ENCODE measurements around the gene DTX4.

The DTX4 gene

GRCh38 chr11:59214141-59214893 lies 42.4 kb downstream of the DTX4 start:
- no peak for DNase-seq
- no peaks in the 10 kb centered on the region for H4K20me1 ChIP-seq (ENCODE audit: insufficient read depth, low read length)
- H3K4me3 ChIP-seq (ENCODE audit: low read depth in 1 of 2, low read length in 2 of 2) = no peak overlapping the region
- no peak overlapping the region for H3K4me2 ChIP-seq (ENCODE audit: insufficient read depth, low read length)
- no peaks in the 10 kb centered on the region for H3K9me3 ChIP-seq (ENCODE audit: insufficient read depth, low read length, severe bottlenecking)
- H3K27ac ChIP-seq (ENCODE audit: low read length) = no peak overlapping the region
- H3K9ac ChIP-seq (ENCODE audit: low read depth, low read length) = no peak overlapping the region
- no peak overlapping the region for H2AFZ ChIP-seq (ENCODE audit: low read depth, low read length)
- no peaks in the 10 kb centered on the region for H3K79me2 ChIP-seq (ENCODE audit: insufficient read depth, low read length)
- no peak for ATAC-seq (ENCODE audit: insufficient read depth, low read depth)
- H3K27me3 ChIP-seq (ENCODE audit: insufficient read depth, low read length, poor library complexity) = no peaks in the 10 kb centered on the region
- H3K4me1 ChIP-seq (ENCODE audit: insufficient read depth, low read length) = peaks cover 9% of the 10 kb centered on the region
- no peaks in the 10 kb centered on the region for H3K36me3 ChIP-seq (ENCODE audit: insufficient read depth, low read length)
- TF ChIP-seq CTCF (IDR thresholded peaks at IDR 0.05; ENCODE audit: borderline replicate concordance, extremely low read depth, low read length, poor library complexity, severe bottlenecking) (no peak), EZH2 (IDR thresholded peaks at IDR 0.05; ENCODE audit: borderline replicate concordance, low read depth, low read length, severe bottlenecking) (no peak)

- H3K9ac ChIP-seq (ENCODE audit: low read depth, low read length) = no peak overlapping the region
- ATAC-seq (ENCODE audit: insufficient read depth, low read depth) (peak; percentile 47; the same call in 1 of the 3 replicates), DNase-seq (peak; percentile 13)
- H4K20me1 ChIP-seq (ENCODE audit: insufficient read depth, low read length) = no peaks in the 10 kb centered on the region
- no peak for TF ChIP-seq CTCF (IDR thresholded peaks at IDR 0.05; ENCODE audit: borderline replicate concordance, extremely low read depth, low read length, poor library complexity, severe bottlenecking)
- no peak for TF ChIP-seq EZH2 (IDR thresholded peaks at IDR 0.05; ENCODE audit: borderline replicate concordance, low read depth, low read length, severe bottlenecking)
- H3K4me3 ChIP-seq (ENCODE audit: low read depth in 1 of 2, low read length in 2 of 2) = no peak overlapping the region
- H3K9me3 ChIP-seq (ENCODE audit: insufficient read depth, low read length, severe bottlenecking) = no peaks in the 10 kb centered on the region
- H3K36me3 ChIP-seq (ENCODE audit: insufficient read depth, low read length) = no peaks in the 10 kb centered on the region
- peaks cover 9% of the 10 kb centered on the region for H3K4me1 ChIP-seq (ENCODE audit: insufficient read depth, low read length)
- no peak overlapping the region for H3K27ac ChIP-seq (ENCODE audit: low read length)
- no peak overlapping the region for H3K4me2 ChIP-seq (ENCODE audit: insufficient read depth, low read length)
- peak overlapping the region; percentile 24; the same call in 1 of the 2 replicates for H2AFZ ChIP-seq (ENCODE audit: low read depth, low read length)
- H3K27me3 ChIP-seq (ENCODE audit: insufficient read depth, low read length, poor library complexity) = no peaks in the 10 kb centered on the region
- no peaks in the 10 kb centered on the region for H3K79me2 ChIP-seq (ENCODE audit: insufficient read depth, low read length)
Observed at GRCh38 chr11:59216641-59217564, 45.0 kb downstream of the DTX4 start.

- H3K9me3 ChIP-seq (ENCODE audit: insufficient read depth, low read length, severe bottlenecking) = no peaks in the 10 kb centered on the region
- no peak for DNase-seq
- TF ChIP-seq EZH2 (IDR thresholded peaks at IDR 0.05; ENCODE audit: borderline replicate concordance, low read depth, low read length, severe bottlenecking) (no peak), CTCF (IDR thresholded peaks at IDR 0.05; ENCODE audit: borderline replicate concordance, extremely low read depth, low read length, poor library complexity, severe bottlenecking) (no peak)
Observed at GRCh38 chr11:59218319-59218718, 46.4 kb downstream of the DTX4 start.

More at GRCh38 chr11:59218319-59218718, 46.4 kb downstream of the DTX4 start:
- Histone ChIP-seq H3K27ac (ENCODE audit: low read length) (no peak overlapping the region), H3K36me3 (ENCODE audit: insufficient read depth, low read length) (no peaks in the 10 kb centered on the region), H3K79me2 (ENCODE audit: insufficient read depth, low read length) (no peaks in the 10 kb centered on the region), H3K4me1 (ENCODE audit: insufficient read depth, low read length) (peaks cover 9% of the 10 kb centered on the region), H3K4me2 (ENCODE audit: insufficient read depth, low read length) (no peak overlapping the region), H2AFZ (ENCODE audit: low read depth, low read length) (no peak overlapping the region), H3K4me3 (ENCODE audit: low read depth in 1 of 2, low read length in 2 of 2) (no peak overlapping the region), H4K20me1 (ENCODE audit: insufficient read depth, low read length) (no peaks in the 10 kb centered on the region), H3K27me3 (ENCODE audit: insufficient read depth, low read length, poor library complexity) (no peaks in the 10 kb centered on the region), H3K9ac (ENCODE audit: low read depth, low read length) (no peak overlapping the region)
- ATAC-seq (ENCODE audit: insufficient read depth, low read depth) = no peak
